ENCODE data around the gene FAIM2.

The FAIM2 gene

DNA sequence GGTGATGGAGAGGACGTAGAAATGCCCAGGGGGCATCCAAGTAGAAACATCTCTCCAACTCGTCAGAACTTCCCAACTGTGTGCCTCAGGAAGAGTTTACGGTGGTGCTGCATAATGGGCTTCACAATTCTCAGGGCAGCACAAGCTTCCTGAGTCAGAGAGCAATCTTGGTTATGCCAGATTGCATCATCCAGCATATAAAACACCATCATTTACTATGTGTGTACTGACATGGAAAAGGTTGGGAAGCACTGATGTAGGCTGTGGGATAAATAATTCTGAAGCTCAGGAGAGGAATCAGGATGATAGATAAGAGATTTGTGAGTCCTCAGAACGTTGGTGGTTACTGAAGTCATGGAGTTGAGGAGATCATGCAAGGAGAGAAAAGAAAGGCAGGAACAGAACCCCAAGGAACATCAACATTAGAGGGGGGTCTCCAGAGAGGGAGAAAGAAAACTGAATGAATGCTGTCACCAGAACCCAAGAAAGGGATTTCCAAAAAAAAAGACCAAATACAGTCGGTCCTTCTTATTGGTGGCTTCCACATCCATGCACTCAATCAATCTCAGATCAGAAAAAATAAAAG lies 70.8 kb downstream of the FAIM2 start:
- Mint-ChIP-seq H3K9me3 (no peaks in the 10 kb centered on the region), H3K27me3 (no peaks in the 10 kb centered on the region), H3K27ac (no peak overlapping the region), H3K36me3 (ENCODE audit: low read depth) (peaks cover 7% of the 10 kb centered on the region), H3K4me1 (ENCODE audit: low read depth) (peaks cover 13% of the 10 kb centered on the region), H3K4me3 (no peak overlapping the region)
- no peak for DNase-seq

- H3K36me3 Mint-ChIP-seq (ENCODE audit: low read depth), result peaks cover 2% of the 10 kb centered on the region
- no peaks in the 10 kb centered on the region for H3K9me3 Mint-ChIP-seq
- no peak overlapping the region for H3K4me3 Mint-ChIP-seq
- H3K4me1 Mint-ChIP-seq (ENCODE audit: low read depth), result peaks cover 19% of the 10 kb centered on the region
- H3K27ac Mint-ChIP-seq, result no peak overlapping the region
- H3K27me3 Mint-ChIP-seq, result no peaks in the 10 kb centered on the region
- DNase-seq, result no peak
Observed at GRCh38 chr12:49831717-49832116, 72.0 kb downstream of the FAIM2 start.

DNA sequence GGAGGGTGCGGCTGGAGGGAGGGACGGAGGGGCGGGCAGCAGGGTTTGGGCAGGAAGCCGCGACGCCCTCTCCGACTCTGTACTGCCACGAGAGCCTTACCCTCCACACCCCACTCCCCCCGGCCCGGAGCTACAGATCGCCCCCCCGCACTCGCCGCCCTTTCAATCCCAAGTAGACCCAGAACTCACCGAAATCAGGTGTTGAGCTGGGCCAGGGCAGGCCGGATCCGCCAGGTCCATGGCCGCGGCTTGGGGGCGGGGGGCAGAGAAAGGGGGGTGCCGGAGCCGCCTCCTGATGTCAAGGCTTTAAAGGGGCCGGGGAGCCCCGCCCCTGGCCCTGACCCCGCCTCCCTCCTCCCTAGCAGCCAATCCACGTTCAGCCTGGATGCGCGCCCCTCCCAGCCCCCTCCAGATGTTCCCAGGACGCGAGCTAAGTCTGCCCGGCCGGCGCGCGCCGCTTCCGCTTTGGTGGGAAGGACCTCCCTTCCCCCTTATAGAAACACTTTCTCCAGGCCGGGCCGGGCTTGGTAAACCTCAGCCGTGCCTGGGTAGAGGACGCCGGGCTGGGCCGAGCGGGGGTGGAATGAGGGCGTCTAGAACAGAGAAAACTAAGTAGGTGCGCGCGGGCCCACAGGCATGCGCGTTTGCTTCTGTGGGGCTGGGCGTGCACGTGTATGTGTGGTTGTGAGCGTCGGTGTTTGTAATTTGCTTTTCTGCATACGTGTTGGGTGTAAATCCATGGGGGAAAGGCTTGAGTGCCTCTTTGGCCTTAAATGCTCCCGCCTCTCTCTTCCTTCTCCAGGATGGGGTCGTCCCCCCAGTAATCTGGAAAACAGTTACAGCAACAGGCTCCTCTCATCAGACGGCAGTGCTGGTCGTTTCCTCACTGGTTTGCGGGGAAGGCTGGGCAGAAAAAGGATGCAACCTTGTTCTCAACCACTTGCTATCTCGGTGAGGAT lies 75.3 kb downstream of the FAIM2 start, which contains the start of gene NCKAP5L:
NCKAP5L (minus strand) TSS at position 281 of the 959 bp plus-strand sequence. CDS start 24,369 bp downstream, outside the sequence.
- peak; percentile 94 for DNase-seq
- Mint-ChIP-seq H3K27me3 (no peaks in the 10 kb centered on the region), H3K4me3 (peak within 1 kb of the TSS; percentile 87), H3K36me3 (ENCODE audit: low read depth) (peaks cover 2% of the 10 kb centered on the region), H3K4me1 (ENCODE audit: low read depth) (peaks cover 29% of the 10 kb centered on the region), H3K9me3 (no peaks in the 10 kb centered on the region), H3K27ac (peak within 1 kb of the TSS; percentile 95)

GRCh38 chr12:49827401-49828099 lies 76.2 kb downstream of the FAIM2 start:
- H3K4me3 Mint-ChIP-seq, result peak overlapping the region; percentile 87
- peak; percentile 70 for DNase-seq
- H3K27ac Mint-ChIP-seq, result peak overlapping the region; percentile 41
- H3K4me1 Mint-ChIP-seq (ENCODE audit: low read depth), result peaks cover 35% of the 10 kb centered on the region
- no peaks in the 10 kb centered on the region for H3K9me3 Mint-ChIP-seq
- H3K36me3 Mint-ChIP-seq (ENCODE audit: low read depth), result peaks cover 4% of the 10 kb centered on the region
- no peaks in the 10 kb centered on the region for H3K27me3 Mint-ChIP-seq

DNA sequence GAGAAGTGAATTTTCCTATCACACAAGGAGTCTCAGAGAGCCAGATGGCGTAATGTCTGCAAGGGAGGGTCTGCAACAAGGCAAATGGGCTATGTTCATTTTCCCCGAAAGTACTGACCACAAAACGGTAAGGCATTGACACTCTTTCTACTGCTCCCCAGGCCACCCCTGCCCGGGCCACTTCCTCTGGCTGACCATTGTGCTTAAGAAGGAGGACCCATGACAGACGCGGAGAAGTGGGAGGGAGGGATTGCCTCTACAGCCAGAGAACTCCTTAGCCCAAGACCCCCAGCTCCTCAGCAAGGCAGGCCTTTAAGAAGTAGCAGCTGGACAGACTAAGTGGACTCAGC lies 76.7 kb downstream of the FAIM2 start:
- Mint-ChIP-seq H3K4me3 (peak overlapping the region; percentile 87), H3K27ac (peak overlapping the region; percentile 26), H3K36me3 (ENCODE audit: low read depth) (peaks cover 6% of the 10 kb centered on the region), H3K9me3 (no peaks in the 10 kb centered on the region), H3K4me1 (ENCODE audit: low read depth) (peaks cover 38% of the 10 kb centered on the region), H3K27me3 (no peaks in the 10 kb centered on the region)
- no peak for DNase-seq

GRCh38 chr12:49825971-49826421 lies 77.7 kb downstream of the FAIM2 start:
- Mint-ChIP-seq H3K36me3 (ENCODE audit: low read depth) (peaks cover 6% of the 10 kb centered on the region), H3K4me1 (ENCODE audit: low read depth) (peaks cover 48% of the 10 kb centered on the region), H3K27ac (no peak overlapping the region), H3K9me3 (no peaks in the 10 kb centered on the region), H3K4me3 (no peak overlapping the region), H3K27me3 (no peaks in the 10 kb centered on the region)
- DNase-seq, result no peak

DNA sequence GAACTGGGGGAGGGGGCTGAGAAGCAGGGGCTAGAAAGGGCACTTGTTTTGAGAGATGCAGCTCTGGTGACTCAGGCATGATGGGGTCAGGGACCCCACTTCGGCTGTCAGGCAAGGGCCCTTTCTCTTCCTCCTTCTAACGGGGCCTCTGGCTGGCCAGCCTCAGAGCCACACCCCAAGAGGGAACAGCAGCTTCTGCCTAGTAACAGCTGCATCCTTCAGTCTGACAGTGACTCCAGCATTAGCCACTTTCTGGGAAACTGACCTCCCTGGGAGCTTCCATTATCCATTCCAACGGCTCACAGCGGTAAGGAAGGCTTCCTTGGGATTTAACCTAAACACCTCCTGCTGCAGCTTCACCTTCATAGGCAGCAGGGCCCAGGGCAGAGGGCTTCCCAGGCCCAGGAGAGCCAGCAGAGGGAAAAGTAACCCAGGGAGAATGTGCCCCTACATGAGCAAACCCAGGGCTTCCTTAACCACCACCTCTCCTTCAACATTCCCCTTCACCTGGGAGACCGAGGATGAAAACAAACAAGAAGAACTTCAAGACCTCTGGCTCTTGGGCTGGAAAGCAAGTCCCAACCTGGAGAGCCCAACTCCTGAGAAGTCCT lies 78.2 kb downstream of the FAIM2 start:
- Mint-ChIP-seq H3K36me3 (ENCODE audit: low read depth) (peaks cover 6% of the 10 kb centered on the region), H3K27me3 (no peaks in the 10 kb centered on the region), H3K4me1 (ENCODE audit: low read depth) (peaks cover 52% of the 10 kb centered on the region), H3K27ac (no peak overlapping the region), H3K4me3 (no peak overlapping the region), H3K9me3 (no peaks in the 10 kb centered on the region)
- DNase-seq, result no peak

- H3K27ac Mint-ChIP-seq, result no peak overlapping the region
- H3K36me3 Mint-ChIP-seq (ENCODE audit: low read depth), result peaks cover 6% of the 10 kb centered on the region
- H3K9me3 Mint-ChIP-seq, result no peaks in the 10 kb centered on the region
- no peaks in the 10 kb centered on the region for H3K27me3 Mint-ChIP-seq
- no peak for DNase-seq
- no peak overlapping the region for H3K4me3 Mint-ChIP-seq
- peaks cover 51% of the 10 kb centered on the region for H3K4me1 Mint-ChIP-seq (ENCODE audit: low read depth)
Observed at GRCh38 chr12:49824895-49825294, 78.8 kb downstream of the FAIM2 start.

GRCh38 chr12:49824416-49824815 lies 79.3 kb downstream of the FAIM2 start:
- no peak for DNase-seq
- Mint-ChIP-seq H3K9me3 (no peaks in the 10 kb centered on the region), H3K27ac (no peak overlapping the region), H3K4me3 (no peak overlapping the region), H3K4me1 (ENCODE audit: low read depth) (peaks cover 51% of the 10 kb centered on the region), H3K36me3 (ENCODE audit: low read depth) (peaks cover 6% of the 10 kb centered on the region), H3K27me3 (no peaks in the 10 kb centered on the region)

DNA sequence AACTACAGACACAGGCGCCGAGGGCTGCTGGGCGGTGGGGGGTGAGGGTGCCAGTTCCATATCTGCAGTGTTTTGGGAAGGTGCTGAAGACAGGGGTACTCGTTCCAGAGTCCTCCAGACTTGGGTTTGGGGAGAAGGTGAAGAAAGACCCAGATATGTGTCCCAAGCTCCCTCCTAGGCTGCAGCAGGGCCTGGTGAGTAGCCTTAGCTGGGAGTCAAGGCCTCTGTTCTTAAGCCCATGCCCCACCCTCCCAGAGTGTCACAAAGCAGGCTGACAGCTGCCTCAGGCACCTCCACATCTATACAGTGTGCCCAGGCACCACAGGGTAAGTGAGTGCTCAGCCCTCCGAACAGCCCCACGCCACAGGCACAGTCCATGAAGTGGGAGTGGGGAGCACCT lies 79.7 kb downstream of the FAIM2 start:
- Mint-ChIP-seq H3K4me1 (ENCODE audit: low read depth) (peaks cover 46% of the 10 kb centered on the region), H3K27ac (no peak overlapping the region), H3K4me3 (no peak overlapping the region), H3K9me3 (no peaks in the 10 kb centered on the region), H3K27me3 (no peaks in the 10 kb centered on the region), H3K36me3 (ENCODE audit: low read depth) (peaks cover 6% of the 10 kb centered on the region)
- no peak for DNase-seq

DNA sequence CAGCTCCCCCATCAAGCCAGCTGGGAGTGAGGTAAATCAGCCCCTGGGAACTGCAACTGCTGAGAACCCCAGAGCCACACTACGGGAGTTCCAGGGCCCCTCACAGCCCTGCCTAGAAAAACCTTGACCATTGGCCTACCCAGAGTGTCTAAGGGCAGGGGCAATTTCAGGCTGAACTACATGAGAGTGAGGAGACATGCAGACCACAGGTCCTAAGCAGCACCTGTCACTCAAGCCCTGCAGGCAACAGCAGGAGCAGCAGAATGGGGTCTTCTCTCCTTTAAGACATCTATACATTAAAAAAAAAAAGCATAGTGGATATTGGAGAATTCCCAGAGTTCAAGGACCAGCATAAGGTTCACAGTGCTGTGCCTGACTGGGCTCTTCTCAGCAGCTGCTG lies 80.3 kb downstream of the FAIM2 start:
- Mint-ChIP-seq H3K27ac (no peak overlapping the region), H3K4me3 (no peak overlapping the region), H3K27me3 (no peaks in the 10 kb centered on the region), H3K4me1 (ENCODE audit: low read depth) (peaks cover 40% of the 10 kb centered on the region), H3K9me3 (no peaks in the 10 kb centered on the region), H3K36me3 (ENCODE audit: low read depth) (peaks cover 3% of the 10 kb centered on the region)
- no peak for DNase-seq

GRCh38 chr12:49821373-49822287 lies 82.1 kb downstream of the FAIM2 start:
- Mint-ChIP-seq H3K9me3 (no peaks in the 10 kb centered on the region), H3K27me3 (no peaks in the 10 kb centered on the region), H3K27ac (peak overlapping the region; percentile 55), H3K36me3 (ENCODE audit: low read depth) (peaks cover 9% of the 10 kb centered on the region), H3K4me1 (ENCODE audit: low read depth) (peaks cover 36% of the 10 kb centered on the region), H3K4me3 (no peak overlapping the region)
- no peak for DNase-seq

DNA sequence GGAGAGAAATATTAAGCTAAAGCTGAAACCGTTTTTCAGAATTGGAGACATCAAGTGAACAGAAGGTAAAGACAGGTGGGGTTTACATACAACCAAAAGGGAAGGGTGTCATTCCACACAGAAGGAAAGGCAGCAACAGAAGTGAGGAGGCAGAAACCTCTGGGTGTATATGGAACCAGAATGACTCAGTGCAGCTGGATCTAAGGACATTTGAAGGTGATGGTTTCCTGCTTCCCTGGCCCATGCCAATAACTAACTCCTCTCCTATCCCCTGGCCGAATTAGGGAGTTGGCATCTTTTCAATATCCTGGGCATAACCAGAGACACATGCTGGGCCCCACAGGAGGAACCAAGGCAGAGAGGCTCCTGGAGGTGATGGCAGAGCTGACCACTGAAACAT lies 83.9 kb downstream of the FAIM2 start:
- no peak overlapping the region for H3K4me3 Mint-ChIP-seq

More for the DNA sequence above, 83.9 kb downstream of the FAIM2 start:
- Mint-ChIP-seq H3K27ac (peak overlapping the region; percentile 30), H3K9me3 (no peaks in the 10 kb centered on the region), H3K4me1 (ENCODE audit: low read depth) (peaks cover 27% of the 10 kb centered on the region), H3K36me3 (ENCODE audit: low read depth) (peaks cover 10% of the 10 kb centered on the region), H3K27me3 (no peaks in the 10 kb centered on the region)
- DNase-seq, result no peak
